ENCODE measurements around the gene NFATC1.
A peak's percentile ranks its signal among the peaks of the same experiment; 100 is the strongest.

NFATC1 gene

GRCh38 chr18:79405019-79405780 lies 9.5 kb downstream of the NFATC1 start:
- DNase-seq (ENCODE audit: low read depth in 2 of 2), result no peak

- peak; percentile 58 to 71 for DNase-seq (ENCODE audit: low read depth in 2 of 2)
Measured at GRCh38 chr18:79405781-79406575, 10.2 kb downstream of the NFATC1 start.

- DNase-seq (ENCODE audit: low read depth in 2 of 2), result no peak
Measured at GRCh38 chr18:79406708-79407107, 11.0 kb downstream of the NFATC1 start.

GRCh38 chr18:79409313-79409712 lies 13.6 kb downstream of the NFATC1 start:
- no peak for DNase-seq (ENCODE audit: low read depth in 2 of 2)

- no peak for DNase-seq (ENCODE audit: low read depth in 2 of 2)
Measured at GRCh38 chr18:79410171-79410641, 14.5 kb downstream of the NFATC1 start.

- DNase-seq (ENCODE audit: low read depth in 2 of 2), result no peak
Measured at GRCh38 chr18:79410731-79411613, 15.2 kb downstream of the NFATC1 start.

GRCh38 chr18:79411614-79412526 lies 16.1 kb downstream of the NFATC1 start:
- no peak for DNase-seq (ENCODE audit: low read depth in 2 of 2)

GRCh38 chr18:79413025-79413424 lies 17.3 kb downstream of the NFATC1 start:
- no peak for DNase-seq (ENCODE audit: low read depth in 2 of 2)

GRCh38 chr18:79413426-79413825 lies 17.7 kb downstream of the NFATC1 start:
- DNase-seq (ENCODE audit: low read depth in 2 of 2), result no peak

GRCh38 chr18:79413901-79414300 lies 18.2 kb downstream of the NFATC1 start:
- no peak for DNase-seq (ENCODE audit: low read depth in 2 of 2)

GRCh38 chr18:79416022-79416676 lies 20.4 kb downstream of the NFATC1 start:
- DNase-seq (ENCODE audit: low read depth in 2 of 2), result no peak

- DNase-seq (ENCODE audit: low read depth in 2 of 2), result no peak
Measured at GRCh38 chr18:79416677-79417052, 20.9 kb downstream of the NFATC1 start.

- no peak for DNase-seq (ENCODE audit: low read depth in 2 of 2)
Measured at GRCh38 chr18:79418236-79418635, 22.5 kb downstream of the NFATC1 start.

- no peak for DNase-seq (ENCODE audit: low read depth in 2 of 2)
Measured at GRCh38 chr18:79418642-79419041, 22.9 kb downstream of the NFATC1 start.

GRCh38 chr18:79420033-79420745 lies 24.5 kb downstream of the NFATC1 start:
- DNase-seq (ENCODE audit: low read depth in 2 of 2), result no peak

GRCh38 chr18:79421275-79421857 lies 25.6 kb downstream of the NFATC1 start:
- DNase-seq (ENCODE audit: low read depth in 2 of 2), result no peak

GRCh38 chr18:79422022-79422782 lies 26.5 kb downstream of the NFATC1 start:
- DNase-seq (ENCODE audit: low read depth in 2 of 2), result no peak

- no peak for DNase-seq (ENCODE audit: low read depth in 2 of 2)
Measured at GRCh38 chr18:79422783-79423165, 27.0 kb downstream of the NFATC1 start.
